ENCODE data around the gene ENGASE. TPM values are rescaled to one million over a fixed set of nuclear protein-coding genes. Genes with fewer than 3 reads are reported as not detected.

ENGASE gene
- total and polyA plus RNA-seq, 2 experiments from 2014 or later, result 9.0 to 27.1 TPM

- TF ChIP-seq ZNF462 (CRISPR knock-in tag; IDR thresholded peaks at IDR 0.05), result no peak
These were observed 25.8 kb downstream of the ENGASE start (continued) for GRCh38 chr17:79100405-79100804.

- no peak for DNase-seq (ENCODE audit: low spot score)
- Histone ChIP-seq H3K4me2 (no peak overlapping the region), H3K79me2 (replicated peaks; ENCODE audit: insufficient read depth) (no peaks in the 10 kb centered on the region), H3F3A (replicated peaks; ENCODE audit: low read depth) (no peaks in the 10 kb centered on the region), H3K27ac (ENCODE audit: low read depth) (no peak overlapping the region), H3K36me3 (ENCODE audit: insufficient read depth) (no peaks in the 10 kb centered on the region), H3K4me1 (ENCODE audit: insufficient read depth) (peaks cover 8% of the 10 kb centered on the region; the same call in 1 of the 2 replicates), H3K9me2 (ENCODE audit: insufficient read depth) (no peaks in the 10 kb centered on the region), H4K20me1 (replicated peaks; ENCODE audit: insufficient read depth) (no peaks in the 10 kb centered on the region), H3K27me3 (ENCODE audit: insufficient read depth) (no peaks in the 10 kb centered on the region), H3K4me3 (no peak overlapping the region), H2AFZ (no peak overlapping the region)
- Mint-ChIP-seq H3K4me1 (peaks cover 11% of the 10 kb centered on the region), H3K4me3 (no peak overlapping the region), H3K9me3 (no peaks in the 10 kb centered on the region), H3K27ac (no peak overlapping the region), H3K27me3 (ENCODE audit: insufficient read depth, low read depth, poor library complexity) (peaks cover 19% of the 10 kb centered on the region), H3K36me3 (ENCODE audit: low read depth) (no peaks in the 10 kb centered on the region)
- ATAC-seq, result no peak
- TF ChIP-seq STAT1 (IDR thresholded peaks at IDR 0.05; ENCODE audit: unreplicated experiment) (no peak), JUNB (IDR thresholded peaks at IDR 0.05; ENCODE audit: unreplicated experiment) (no peak), EZH2phosphoT487 (IDR thresholded peaks at IDR 0.05; ENCODE audit: unreplicated experiment) (no peak), CREB1 (CRISPR knock-in tag; IDR thresholded peaks at IDR 0.05; ENCODE audit: low read depth) (no peak), ETS1 (IDR thresholded peaks at IDR 0.05) (no peak), ZNF462 (CRISPR knock-in tag; IDR thresholded peaks at IDR 0.05) (no peak), ZNF114 (CRISPR knock-in tag; IDR thresholded peaks at IDR 0.05) (no peak)
These were observed 26.6 kb downstream of the ENGASE start for GRCh38 chr17:79101111-79101673.

Data from GM23338 (cell line).